Erythroblast (primary cell): ENCODE data around the gene KCNH2.

ENCODE experiments used
- GATA1 ChIP-seq: IDR thresholded peaks from 2 replicates; pipeline ENCODE4 v1.6.1; 2011; ENCODE audit warnings: low read depth, mild to moderate bottlenecking, control low read depth, low read length, moderate library complexity
- POLR2A ChIP-seq: IDR thresholded peaks from 2 replicates; pipeline ENCODE4 v1.6.1; 2011; ENCODE audit warnings: mild to moderate bottlenecking, low read length

GRCh38 chr7:150968056-150968733 is 9.9 kb downstream of the KCNH2 start:
- TF ChIP-seq POLR2A (no peak), GATA1 (no peak)
